PFSK-1 (cell line): ENCODE measurements around the gene MAPK13. TPM values are rescaled to one million over a fixed set of nuclear protein-coding genes. Genes with fewer than 3 reads are reported as not detected.

Source experiments
- FOXP2 ChIP-seq: optimal IDR thresholded peaks from 2 replicates; pipeline ENCODE3; 2011; ENCODE audit warnings: borderline replicate concordance, control low read depth, inconsistent platforms; ENCODE audit not compliant: insufficient read depth; ENCODE audit errors: extremely low read length, extremely low read depth
- POLR2AphosphoS5 ChIP-seq: IDR thresholded peaks from 2 replicates; pipeline ENCODE4 v1.6.1; 2012; ENCODE audit warnings: low read depth, mild to moderate bottlenecking, control low read depth, low read length, moderate library complexity
- SIN3A ChIP-seq: IDR thresholded peaks from 2 replicates; pipeline ENCODE4 v1.6.1; 2012; ENCODE audit warnings: mild to moderate bottlenecking, low read length, moderate library complexity, borderline replicate concordance; ENCODE audit not compliant: insufficient read depth
- TAF1 ChIP-seq: IDR thresholded peaks from 2 replicates; pipeline ENCODE4 v1.6.1; 2012; ENCODE audit warnings: low read length, control low read depth, borderline replicate concordance; ENCODE audit not compliant: insufficient read depth
- polyA plus RNA-seq: library from polyadenylated mRNA; unstranded; fragments of >200 nt; gene quantifications from one replicate; pipeline ENCODE4 v1.2.1, GENCODE V29; 2012; ENCODE audit warnings: low read depth, missing spikeins; ENCODE audit not compliant: insufficient read length
- TF ChIP-seq, protein P1 (sequence below), 2 experiments: IDR thresholded peaks; 2 replicates each; pipeline versions ENCODE4 v1.6.1 to v1.8.0; 2011 to 2012; ENCODE audit warnings: low read depth in 2 of 2, low read length in 2 of 2, control low read depth in 1 of 2, inconsistent platforms in 1 of 2, mild to moderate bottlenecking in 1 of 2, moderate library complexity in 1 of 2; ENCODE audit not compliant: insufficient read depth in 1 of 2

Gene MAPK13
- 2.7 TPM for polyA plus RNA-seq

- no peak for TF ChIP-seq SIN3A
- TF ChIP-seq TAF1, result no peak
- no peak for TF ChIP-seq FOXP2
- TF ChIP-seq, protein P1, sequence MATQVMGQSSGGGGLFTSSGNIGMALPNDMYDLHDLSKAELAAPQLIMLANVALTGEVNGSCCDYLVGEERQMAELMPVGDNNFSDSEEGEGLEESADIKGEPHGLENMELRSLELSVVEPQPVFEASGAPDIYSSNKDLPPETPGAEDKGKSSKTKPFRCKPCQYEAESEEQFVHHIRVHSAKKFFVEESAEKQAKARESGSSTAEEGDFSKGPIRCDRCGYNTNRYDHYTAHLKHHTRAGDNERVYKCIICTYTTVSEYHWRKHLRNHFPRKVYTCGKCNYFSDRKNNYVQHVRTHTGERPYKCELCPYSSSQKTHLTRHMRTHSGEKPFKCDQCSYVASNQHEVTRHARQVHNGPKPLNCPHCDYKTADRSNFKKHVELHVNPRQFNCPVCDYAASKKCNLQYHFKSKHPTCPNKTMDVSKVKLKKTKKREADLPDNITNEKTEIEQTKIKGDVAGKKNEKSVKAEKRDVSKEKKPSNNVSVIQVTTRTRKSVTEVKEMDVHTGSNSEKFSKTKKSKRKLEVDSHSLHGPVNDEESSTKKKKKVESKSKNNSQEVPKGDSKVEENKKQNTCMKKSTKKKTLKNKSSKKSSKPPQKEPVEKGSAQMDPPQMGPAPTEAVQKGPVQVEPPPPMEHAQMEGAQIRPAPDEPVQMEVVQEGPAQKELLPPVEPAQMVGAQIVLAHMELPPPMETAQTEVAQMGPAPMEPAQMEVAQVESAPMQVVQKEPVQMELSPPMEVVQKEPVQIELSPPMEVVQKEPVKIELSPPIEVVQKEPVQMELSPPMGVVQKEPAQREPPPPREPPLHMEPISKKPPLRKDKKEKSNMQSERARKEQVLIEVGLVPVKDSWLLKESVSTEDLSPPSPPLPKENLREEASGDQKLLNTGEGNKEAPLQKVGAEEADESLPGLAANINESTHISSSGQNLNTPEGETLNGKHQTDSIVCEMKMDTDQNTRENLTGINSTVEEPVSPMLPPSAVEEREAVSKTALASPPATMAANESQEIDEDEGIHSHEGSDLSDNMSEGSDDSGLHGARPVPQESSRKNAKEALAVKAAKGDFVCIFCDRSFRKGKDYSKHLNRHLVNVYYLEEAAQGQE (IDR thresholded peaks at IDR 0.05; ENCODE audit: insufficient read depth in 1 of 2, low read depth in 2 of 2, low read length in 2 of 2), result no peak
- no peak for TF ChIP-seq POLR2AphosphoS5
These were observed at the start of gene MAPK13 for GRCh38 chr6:36129941-36130666. Gene MAPK13, plus strand, starts transcription at chr6:36130513. Its CDS starts 70 bp downstream, at chr6:36130583.

DNA sequence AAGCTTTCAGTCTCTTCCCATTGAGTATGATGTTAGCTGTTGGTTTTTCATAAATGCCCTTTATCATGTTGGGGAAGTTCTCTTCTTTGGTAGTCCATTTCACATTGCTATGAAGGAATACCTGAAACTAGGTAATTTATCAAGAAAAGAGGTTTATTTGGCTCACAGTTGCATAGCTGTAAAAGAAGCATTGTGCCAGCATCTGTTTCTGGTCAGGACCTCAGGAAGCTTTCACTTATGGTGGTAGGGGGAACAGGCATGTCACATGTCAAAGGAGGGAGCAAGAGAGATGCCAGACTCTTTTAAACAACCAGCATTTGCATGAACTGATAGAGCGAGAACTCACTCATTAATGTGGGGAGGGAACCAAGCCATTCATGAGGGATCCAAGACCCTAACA lies 48.0 kb upstream of the MAPK13 start:
- TF ChIP-seq TAF1 (no peak), POLR2AphosphoS5 (no peak), FOXP2 (no peak), SIN3A (no peak)
- TF ChIP-seq, protein P1 (IDR thresholded peaks at IDR 0.05; ENCODE audit: insufficient read depth in 1 of 2, low read depth in 2 of 2, low read length in 2 of 2), result no peak

- no peak for TF ChIP-seq POLR2AphosphoS5
- TF ChIP-seq, protein P1 (IDR thresholded peaks at IDR 0.05; ENCODE audit: insufficient read depth in 1 of 2, low read depth in 2 of 2, low read length in 2 of 2), result no peak
- TF ChIP-seq FOXP2, result no peak
- no peak for TF ChIP-seq SIN3A
- no peak for TF ChIP-seq TAF1
These were observed 46.9 kb upstream of the MAPK13 start for GRCh38 chr6:36083446-36083845.

DNA sequence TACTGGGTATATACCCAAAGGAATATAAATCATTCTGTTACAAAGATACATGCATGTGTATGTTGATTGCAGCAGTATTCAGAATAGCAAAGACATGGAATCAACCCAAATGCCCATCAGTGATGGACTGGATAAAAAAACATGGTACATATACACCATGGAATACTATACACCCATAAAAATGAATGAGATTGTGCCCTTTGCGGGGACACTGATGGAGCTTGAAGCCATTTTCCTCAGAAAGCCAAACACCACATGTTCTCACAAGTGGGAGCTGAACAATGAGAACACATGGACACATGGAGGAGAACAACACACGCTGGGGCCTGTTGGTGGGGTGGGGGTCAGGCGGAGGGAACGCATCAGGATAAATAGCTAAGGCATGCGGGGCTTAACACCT lies 41.3 kb upstream of the MAPK13 start:
- TF ChIP-seq SIN3A (no peak), FOXP2 (no peak), TAF1 (no peak), POLR2AphosphoS5 (no peak)
- TF ChIP-seq, protein P1 (IDR thresholded peaks at IDR 0.05; ENCODE audit: insufficient read depth in 1 of 2, low read depth in 2 of 2, low read length in 2 of 2), result no peak
